Cortex of kidney (tissue), 1 donor: ENCODE measurements around the gene DHFR.
"Not testable (repeated sequence)": the region's sequence is repeated elsewhere in the genome, so short reads cannot be mapped to it uniquely, and the experiment has no call there.

Experiments used
- DNase-seq: peaks from one replicate; lab custom pipeline; 2025; lab: John Stamatoyannopoulos, UW

The DHFR gene

GRCh38 chr5:80654391-80655230 lies at the start of gene DHFR, which contains the start of gene MSH3:
TSS of gene DHFR (minus strand) at chr5:80654983. CDS start at chr5:80654489, 494 bp downstream.
TSS of gene MSH3 (plus strand) at chr5:80654652. CDS start at chr5:80654728, 76 bp downstream.
- peak; percentile 8 for DNase-seq

GRCh38 chr5:80704221-80704620 lies 49.4 kb upstream of the DHFR start:
- no peak for DNase-seq

- DNase-seq: no peak
Measured at GRCh38 chr5:80703747-80704146, 49.0 kb upstream of the DHFR start.

DNA sequence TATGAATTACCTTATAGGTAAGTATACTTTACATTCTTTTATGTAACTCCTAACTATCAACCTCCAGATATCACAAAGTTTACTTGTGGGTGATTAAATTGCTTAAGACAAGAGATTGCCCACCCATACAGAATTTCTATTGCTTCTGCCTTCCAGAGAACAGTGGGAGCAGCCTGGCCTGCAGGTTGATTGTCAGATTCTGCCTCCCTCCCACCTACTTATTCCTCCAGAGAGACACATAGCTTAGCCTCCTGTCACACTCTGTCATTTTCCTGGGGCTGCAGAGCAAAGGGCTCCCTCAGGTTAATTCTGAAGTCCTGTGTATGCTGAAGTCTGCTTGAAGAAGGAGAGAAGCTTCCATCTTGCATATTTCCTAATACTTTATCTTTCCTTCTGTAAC lies 48.5 kb upstream of the DHFR start:
- no peak for DNase-seq

DNA sequence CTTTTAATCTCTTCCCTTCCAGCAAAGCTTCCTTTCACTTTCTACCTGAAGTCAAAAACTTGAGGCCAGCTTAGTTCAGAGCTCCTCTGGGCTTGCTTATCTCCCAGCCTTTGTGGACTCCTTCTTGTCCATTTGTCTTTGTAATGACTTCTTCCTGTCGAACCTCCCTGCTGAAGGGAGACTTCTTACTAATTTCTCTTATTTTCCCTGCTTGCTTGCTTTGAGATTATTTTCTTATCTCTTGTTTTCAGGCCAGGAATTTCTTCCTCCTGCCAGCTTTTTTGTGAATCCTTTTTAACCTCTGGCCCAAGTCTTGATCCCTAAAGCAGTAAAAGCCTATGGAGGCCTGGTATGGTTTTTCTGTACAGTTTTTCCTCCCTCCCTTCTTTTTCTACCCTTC lies 46.8 kb upstream of the DHFR start:
- no peak for DNase-seq

- no peak for DNase-seq
Measured at GRCh38 chr5:80698369-80698768, 43.6 kb upstream of the DHFR start.

- no peak for DNase-seq
Measured at GRCh38 chr5:80697100-80697499, 42.3 kb upstream of the DHFR start.

DNA sequence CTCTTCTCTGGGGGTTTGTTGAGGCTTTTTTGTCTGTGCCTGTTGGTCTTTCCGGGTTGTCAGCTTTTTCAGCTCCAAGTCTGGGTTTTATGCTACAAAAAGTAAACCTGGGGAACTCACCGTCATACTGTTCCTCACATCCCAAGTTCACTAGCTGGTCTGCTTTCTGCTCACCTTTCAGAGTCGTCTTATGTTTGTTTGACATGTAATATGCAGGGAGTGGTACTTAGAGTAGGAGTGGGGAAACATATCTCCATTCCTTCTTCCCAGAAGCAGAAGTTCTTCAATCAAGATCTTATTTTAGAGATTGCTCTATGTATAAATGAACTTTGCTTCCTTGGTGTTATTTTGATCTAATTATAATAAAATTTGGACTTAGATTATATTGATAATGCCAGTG lies 41.7 kb upstream of the DHFR start:
- DNase-seq: no peak

DNA sequence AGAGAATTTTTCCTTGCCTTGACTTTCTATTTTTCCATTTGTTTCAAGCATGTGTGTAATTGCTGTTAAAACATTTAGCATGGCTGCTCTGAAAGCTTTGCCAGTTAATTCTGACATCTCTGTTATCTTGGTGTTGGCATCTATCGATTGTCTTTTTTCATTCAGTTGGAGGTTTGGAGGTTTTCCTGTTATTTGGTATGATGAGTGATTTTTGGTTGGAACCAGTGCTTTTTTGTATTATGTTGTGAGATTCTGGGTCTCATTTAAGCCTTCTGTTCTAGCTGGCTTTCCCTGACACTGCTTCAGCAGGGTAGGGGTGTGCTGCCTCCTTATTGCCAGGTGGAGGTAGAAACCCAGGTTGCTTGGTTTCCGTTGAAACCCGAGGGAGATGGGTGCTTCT lies 40.9 kb upstream of the DHFR start:
- no peak for DNase-seq

DNA sequence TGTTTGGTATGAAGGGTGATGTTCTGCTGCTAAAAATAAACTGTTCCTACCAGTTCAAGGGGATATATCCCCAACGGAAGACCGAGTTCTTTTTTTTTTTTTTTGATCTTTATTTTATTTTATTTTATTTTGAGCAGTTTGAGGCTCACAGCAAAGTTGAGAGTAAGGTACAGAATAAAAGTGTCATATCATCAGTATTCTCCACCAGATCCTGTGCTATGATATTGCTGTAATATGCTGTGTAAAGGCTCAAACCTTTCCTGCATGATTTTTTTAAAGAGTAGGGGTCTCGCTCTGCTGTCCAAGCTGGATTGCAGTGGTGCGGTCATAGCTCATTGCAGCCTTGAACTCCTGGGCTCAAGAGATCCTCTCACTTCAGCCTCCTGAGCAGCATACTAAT lies 34.8 kb upstream of the DHFR start:
- DNase-seq: no peak

DNA sequence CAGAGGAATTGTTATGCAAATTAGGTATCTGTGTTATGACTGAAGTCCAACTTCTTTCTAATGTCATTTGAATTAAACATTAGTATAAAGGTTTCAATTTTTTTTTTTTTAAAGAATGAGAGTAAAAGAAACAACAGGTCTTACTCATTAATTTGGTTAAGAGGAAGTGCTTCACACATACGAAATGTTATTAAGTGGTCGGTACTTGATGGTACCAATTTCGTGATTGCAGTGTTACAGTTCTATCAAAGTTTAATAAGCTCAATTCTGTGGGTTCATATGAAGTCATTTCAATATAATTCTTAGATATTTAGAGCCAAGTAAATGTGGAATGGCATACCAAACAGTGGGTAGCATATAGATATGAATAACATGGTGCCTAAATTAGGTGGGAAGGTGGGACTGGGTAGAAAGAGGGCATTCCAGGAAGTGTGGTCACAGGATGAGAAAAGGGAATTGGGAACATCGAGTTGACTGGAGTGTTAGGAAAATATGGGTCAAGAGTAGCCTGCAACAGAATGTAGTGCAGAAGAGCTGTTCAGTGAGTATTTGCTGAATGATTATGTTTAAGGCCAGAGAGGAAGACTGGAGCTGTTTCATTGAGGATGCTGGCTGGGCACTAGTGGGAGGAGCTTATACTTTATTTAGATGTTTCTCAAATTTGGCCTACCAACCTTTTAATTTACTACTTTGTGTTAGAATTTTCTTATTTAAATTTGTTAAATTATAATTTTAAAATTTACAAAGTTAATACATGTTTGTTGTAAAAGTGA lies 34.1 kb upstream of the DHFR start:
- no peak for DNase-seq

- DNase-seq: no peak
Measured at GRCh38 chr5:80686757-80687156, 32.0 kb upstream of the DHFR start.

- no peak for DNase-seq
Measured at GRCh38 chr5:80676706-80677105, 21.9 kb upstream of the DHFR start.

DNA sequence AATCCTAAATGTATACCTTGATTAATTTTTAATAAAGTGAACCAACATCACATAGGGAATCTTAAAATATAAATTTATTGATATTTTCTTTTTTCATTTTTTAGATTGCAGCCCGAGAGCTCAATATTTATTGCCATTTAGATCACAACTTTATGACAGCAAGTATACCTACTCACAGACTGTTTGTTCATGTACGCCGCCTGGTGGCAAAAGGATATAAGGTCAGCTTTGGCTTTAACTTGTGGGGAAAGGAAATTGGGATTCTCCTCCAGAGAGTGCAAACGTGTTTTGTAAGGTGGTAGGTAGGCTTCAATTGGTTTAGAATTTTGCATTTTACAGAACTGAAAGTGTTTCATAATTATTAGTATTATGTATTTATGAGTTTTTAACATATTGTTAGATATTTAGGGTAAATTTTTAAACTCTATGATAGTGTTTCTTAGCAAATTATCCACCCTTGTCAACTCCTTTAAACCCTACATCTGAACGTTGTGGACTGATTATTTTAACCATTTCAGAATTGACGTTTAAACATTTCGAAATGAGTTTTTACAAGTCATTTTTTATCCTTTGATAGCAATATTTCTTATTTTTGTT lies 17.5 kb upstream of the DHFR start:
- DNase-seq: no peak

GRCh38 chr5:80668016-80668969 lies 13.5 kb upstream of the DHFR start:
- DNase-seq: no peak

DNA sequence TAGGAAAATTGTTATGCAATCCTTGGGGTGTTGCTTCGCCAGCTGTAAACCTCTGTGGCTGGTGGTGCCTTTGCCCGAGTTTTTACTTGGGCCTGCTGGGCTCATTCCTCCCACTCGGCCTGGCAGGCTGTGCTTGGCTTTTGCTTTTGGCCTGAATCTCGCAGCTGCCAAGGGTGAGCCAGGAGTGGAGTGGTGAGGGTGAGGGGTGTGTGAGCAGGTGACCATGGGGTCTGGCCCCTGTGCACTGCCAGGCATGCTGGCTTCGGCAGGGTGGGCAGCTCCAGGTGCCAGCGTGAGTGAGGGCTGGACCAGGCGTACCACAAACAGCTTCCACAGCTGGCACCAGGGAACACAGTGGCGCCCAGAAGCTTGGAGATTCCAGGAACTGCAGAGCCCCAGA lies 12.6 kb upstream of the DHFR start:
- DNase-seq: no peak

DNA sequence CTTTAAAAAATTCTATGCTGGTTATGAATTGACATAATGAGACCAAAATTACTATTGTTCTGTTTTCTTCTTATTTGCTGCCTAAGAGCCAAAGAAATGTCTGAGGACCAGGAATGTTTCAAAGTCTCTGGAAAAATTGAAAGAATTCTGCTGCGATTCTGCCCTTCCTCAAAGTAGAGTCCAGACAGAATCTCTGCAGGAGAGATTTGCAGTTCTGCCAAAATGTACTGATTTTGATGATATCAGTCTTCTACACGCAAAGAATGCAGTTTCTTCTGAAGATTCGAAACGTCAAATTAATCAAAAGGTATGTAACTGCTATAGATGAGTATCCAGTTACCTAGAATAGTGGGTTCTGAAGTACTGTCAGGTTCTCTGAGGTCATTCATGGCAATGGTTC lies 10.3 kb upstream of the DHFR start:
- no peak for DNase-seq

- DNase-seq: no peak
Measured at GRCh38 chr5:80662108-80662507, 7.3 kb upstream of the DHFR start.

GRCh38 chr5:80660661-80661060 lies 5.9 kb upstream of the DHFR start:
- DNase-seq: not testable (repeated sequence)

DNA sequence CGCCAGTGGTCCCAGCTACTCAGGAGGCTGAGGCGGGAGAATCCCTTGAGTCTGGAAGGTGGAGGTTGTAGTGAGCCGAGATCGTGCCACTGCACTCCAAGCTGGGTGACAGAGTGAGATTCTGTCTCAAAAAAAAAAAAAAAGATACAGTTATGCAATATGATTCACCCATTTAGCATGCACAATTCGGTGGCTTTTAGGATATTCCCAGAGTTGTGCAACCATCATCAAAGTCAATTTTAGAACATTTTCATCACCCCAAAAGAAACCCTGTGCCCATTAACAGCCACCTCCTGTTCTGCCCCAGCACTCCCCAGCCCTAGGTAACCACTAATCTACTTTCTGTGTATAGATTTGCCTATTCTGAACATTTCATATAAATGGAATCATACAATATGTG lies 4.3 kb upstream of the DHFR start:
- DNase-seq: no peak

- no peak for DNase-seq
Measured at GRCh38 chr5:80656425-80656824, 1.6 kb upstream of the DHFR start.
